ENCODE results near the gene CSRNP3. TPM values are rescaled to one million over a fixed set of nuclear protein-coding genes. Genes with fewer than 3 reads are reported as not detected.

The CSRNP3 gene
- total RNA-seq, 2 donors from 2014 or later = not detected

DNA sequence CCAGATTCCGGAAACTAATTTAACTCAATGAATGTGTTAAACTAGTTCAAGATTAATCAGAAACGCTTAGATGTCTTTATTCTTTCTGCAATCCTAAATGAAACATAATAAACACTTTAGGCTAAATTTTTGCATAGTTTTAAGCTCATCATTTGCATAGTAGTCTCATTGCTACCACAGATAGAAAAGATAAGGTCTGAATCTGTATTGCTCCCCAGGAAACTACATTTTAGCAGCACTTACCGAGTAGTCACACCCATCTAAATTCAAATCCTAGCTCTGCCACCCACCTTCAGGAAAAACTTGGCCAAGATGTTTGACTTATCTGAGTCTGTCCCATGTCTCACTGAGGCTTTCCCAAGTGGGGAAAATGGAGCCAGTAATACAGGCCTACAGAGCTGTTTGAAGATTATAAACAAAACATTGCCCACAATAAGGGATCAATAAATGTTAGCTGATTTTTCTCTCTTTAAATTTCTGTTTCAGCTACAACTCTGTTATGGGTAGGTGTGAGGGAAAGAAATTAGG lies 237.5 kb downstream of the CSRNP3 start:
- ATAC-seq = no peak

DNA sequence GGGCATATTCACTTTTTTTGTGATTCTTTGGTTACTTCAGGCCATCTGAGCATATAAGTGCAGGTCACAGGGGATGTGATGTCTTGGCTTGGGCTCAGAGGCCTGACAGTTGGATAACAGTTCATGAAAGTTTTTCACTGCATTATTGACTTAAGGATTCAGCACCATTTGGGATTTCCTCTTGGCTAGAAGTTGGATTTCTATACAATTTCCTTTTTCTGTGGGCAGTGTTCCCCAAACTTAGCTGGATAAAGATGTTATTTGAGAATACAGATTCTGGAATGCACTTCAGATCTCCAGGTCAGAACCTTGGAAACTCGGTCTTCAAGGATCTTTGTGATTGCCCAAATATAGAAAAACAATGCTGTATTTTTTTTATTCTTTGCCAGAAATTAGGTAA lies 246.6 kb downstream of the CSRNP3 start:
- DNase-seq = no peak
- H3K27ac Mint-ChIP-seq = no peak overlapping the region
- H3K4me3 Mint-ChIP-seq = no peak overlapping the region
- H3K36me3 Mint-ChIP-seq (ENCODE audit: low read depth) = no peaks in the 10 kb centered on the region
- no peaks in the 10 kb centered on the region for H3K9me3 ChIP-seq (ENCODE audit: control insufficient read depth, low read length, poor library complexity, severe bottlenecking)
- H3K27me3 Mint-ChIP-seq = peaks cover 21% of the 10 kb centered on the region
- ATAC-seq = no peak
- no peaks in the 10 kb centered on the region for H3K4me1 Mint-ChIP-seq

More for the DNA sequence above, 237.5 kb downstream of the CSRNP3 start:
- Mint-ChIP-seq H3K4me3 (no peak overlapping the region), H3K27ac (no peak overlapping the region), H3K27me3 (peaks cover 21% of the 10 kb centered on the region), H3K4me1 (no peaks in the 10 kb centered on the region), H3K36me3 (ENCODE audit: low read depth) (peaks cover 2% of the 10 kb centered on the region)
- DNase-seq = no peak
- no peaks in the 10 kb centered on the region for H3K9me3 ChIP-seq (ENCODE audit: control insufficient read depth, low read length, poor library complexity, severe bottlenecking)

DNA sequence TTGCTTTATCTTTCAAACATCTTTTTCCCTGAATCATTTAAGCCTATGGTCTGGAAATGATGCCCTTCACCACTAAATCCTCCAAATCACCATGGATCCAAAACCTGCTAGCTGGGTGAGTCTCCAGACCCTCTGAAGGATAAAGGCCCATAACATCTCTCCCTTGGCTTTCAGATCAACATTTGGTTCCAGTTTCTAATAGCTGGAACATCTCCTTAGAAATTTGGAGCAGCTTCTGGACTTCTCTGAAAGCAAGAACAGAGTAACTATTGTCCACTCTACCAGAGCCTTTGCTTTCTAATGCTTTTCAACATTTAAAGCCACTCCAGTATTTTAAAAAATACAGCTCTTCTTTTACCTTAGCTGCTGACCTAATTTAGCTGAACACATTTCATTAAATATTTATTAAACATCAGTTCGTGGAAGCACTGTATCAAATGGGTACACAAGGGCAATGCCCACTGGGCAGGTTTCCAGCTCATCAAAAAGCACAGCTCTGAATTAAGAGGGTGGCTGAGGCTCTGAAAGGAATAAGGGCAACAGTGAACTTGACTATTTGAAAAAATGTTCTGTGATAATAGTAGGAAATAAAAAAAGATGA lies 249.2 kb downstream of the CSRNP3 start:
- Mint-ChIP-seq H3K27ac (peak overlapping the region; percentile 4), H3K4me1 (no peaks in the 10 kb centered on the region), H3K36me3 (ENCODE audit: low read depth) (no peaks in the 10 kb centered on the region), H3K27me3 (peaks cover 32% of the 10 kb centered on the region), H3K4me3 (no peak overlapping the region)
- ATAC-seq (no peak), DNase-seq (no peak)
- no peaks in the 10 kb centered on the region for H3K9me3 ChIP-seq (ENCODE audit: control insufficient read depth, low read length, poor library complexity, severe bottlenecking)

- H3K27ac Mint-ChIP-seq = no peak overlapping the region
- DNase-seq (no peak), ATAC-seq (no peak)
- no peaks in the 10 kb centered on the region for H3K9me3 ChIP-seq (ENCODE audit: control insufficient read depth, low read length, poor library complexity, severe bottlenecking)
- peaks cover 47% of the 10 kb centered on the region for H3K27me3 Mint-ChIP-seq
- H3K36me3 Mint-ChIP-seq (ENCODE audit: low read depth) = no peaks in the 10 kb centered on the region
- no peak overlapping the region for H3K4me3 Mint-ChIP-seq
- H3K4me1 Mint-ChIP-seq = no peaks in the 10 kb centered on the region
Observed at GRCh38 chr2:165720511-165720910, 251.0 kb downstream of the CSRNP3 start.

DNA sequence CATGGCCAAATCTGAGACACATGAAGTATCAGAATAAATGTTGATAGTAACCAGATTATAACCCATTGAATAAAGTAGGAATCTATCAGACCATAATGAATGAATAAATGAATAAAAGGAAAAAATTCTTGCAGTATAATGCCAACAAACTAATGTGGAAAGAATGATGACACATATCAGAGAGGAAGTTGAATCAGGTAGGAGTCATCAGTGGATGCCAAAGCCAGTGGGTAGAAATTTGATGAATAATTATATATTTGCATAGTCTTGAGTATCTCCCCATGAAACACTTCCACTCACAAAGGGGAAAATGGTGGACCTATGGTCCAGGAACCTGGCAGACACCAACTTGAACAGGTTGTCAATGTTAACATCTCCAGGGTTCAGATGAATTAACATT lies 255.9 kb downstream of the CSRNP3 start:
- DNase-seq = no peak
- no peaks in the 10 kb centered on the region for H3K36me3 Mint-ChIP-seq (ENCODE audit: low read depth)

More for the DNA sequence above, 255.9 kb downstream of the CSRNP3 start:
- Mint-ChIP-seq H3K4me1 (no peaks in the 10 kb centered on the region), H3K4me3 (no peak overlapping the region), H3K27me3 (peaks cover 33% of the 10 kb centered on the region), H3K27ac (no peak overlapping the region)
- no peaks in the 10 kb centered on the region for H3K9me3 ChIP-seq (ENCODE audit: control insufficient read depth, low read length, poor library complexity, severe bottlenecking)
- no peak for ATAC-seq

Other genes starting within 250 kb of the CSRNP3 start
- under 1 TPM in 1 of 2 donors, not detected in 1; 0.07 TPM for gene SCN2A, start 230.3 kb upstream of the CSRNP3 start, total RNA-seq

Measured in T-helper 17 cell (primary cell).